Calu3 (cell line): ENCODE measurements around the gene TCF3. TPM values are rescaled to one million over a fixed set of nuclear protein-coding genes. Genes with fewer than 3 reads are reported as not detected.

Source experiments
- BruUV-seq: library from RNA; stranded (reverse); fragments of 400-500 nt; replicated peaks from 2 replicates; lab custom pipeline; 2021; lab: Mats Ljungman, UMichigan
- CTCF ChIA-PET: fragments of 300-600 bp; sonication (Branson Sonifier 250); formaldehyde crosslinking; loops from one replicate; lab custom pipeline; 2022; ENCODE audit warnings: antibody characterized with exemption; lab: Charles Lee
- DNase-seq: peaks from one replicate; pipeline ENCODE4 v3.0.0; 2022
- H3K27ac Mint-ChIP-seq: one replicate; pipeline ENCODE4 v1.8.0; 2022; ENCODE audit warnings: mixed read lengths; ENCODE audit not compliant: unreplicated experiment
- H3K27me3 Mint-ChIP-seq: one replicate; pipeline ENCODE4 v1.8.0; 2022; ENCODE audit warnings: mixed read lengths; ENCODE audit not compliant: unreplicated experiment
- H3K36me3 Mint-ChIP-seq: one replicate; pipeline ENCODE4 v1.8.0; 2022; ENCODE audit warnings: mild to moderate bottlenecking, moderate library complexity, mixed read lengths; ENCODE audit not compliant: insufficient read depth, unreplicated experiment
- H3K4me1 Mint-ChIP-seq: one replicate; pipeline ENCODE4 v1.8.0; 2022; ENCODE audit warnings: mild to moderate bottlenecking, low read depth, mixed read lengths; ENCODE audit not compliant: unreplicated experiment
- H3K4me3 Mint-ChIP-seq: one replicate; pipeline ENCODE4 v1.8.0; 2022; ENCODE audit warnings: mild to moderate bottlenecking, low read depth, moderate library complexity, mixed read lengths; ENCODE audit not compliant: unreplicated experiment
- H3K9me3 Mint-ChIP-seq: one replicate; pipeline ENCODE4 v1.8.0; 2022; ENCODE audit warnings: low read depth, mixed read lengths; ENCODE audit not compliant: unreplicated experiment
- intact Hi-C: fragments of 100-400 bp; cut with micrococcal nuclease; formaldehyde crosslinking; loops from one replicate; pipeline ENCODE4 v1.10.0; 2022; ENCODE audit not compliant: unreplicated experiment
- total RNA-seq: library from RNA; stranded (reverse); gene quantifications from 2 replicates; pipeline ENCODE4 v1.2.3, GENCODE V29; 2022
- TF ChIP-seq, protein P1 (sequence below): fragments of 200-600 bp; IDR thresholded peaks from one replicate; pipeline ENCODE4 v1.8.0; 2022; ENCODE audit warnings: antibody characterized with exemption; ENCODE audit not compliant: unreplicated experiment

TCF3 gene
- total RNA-seq, 1 experiment from 2014 or later: 102 TPM

DNA sequence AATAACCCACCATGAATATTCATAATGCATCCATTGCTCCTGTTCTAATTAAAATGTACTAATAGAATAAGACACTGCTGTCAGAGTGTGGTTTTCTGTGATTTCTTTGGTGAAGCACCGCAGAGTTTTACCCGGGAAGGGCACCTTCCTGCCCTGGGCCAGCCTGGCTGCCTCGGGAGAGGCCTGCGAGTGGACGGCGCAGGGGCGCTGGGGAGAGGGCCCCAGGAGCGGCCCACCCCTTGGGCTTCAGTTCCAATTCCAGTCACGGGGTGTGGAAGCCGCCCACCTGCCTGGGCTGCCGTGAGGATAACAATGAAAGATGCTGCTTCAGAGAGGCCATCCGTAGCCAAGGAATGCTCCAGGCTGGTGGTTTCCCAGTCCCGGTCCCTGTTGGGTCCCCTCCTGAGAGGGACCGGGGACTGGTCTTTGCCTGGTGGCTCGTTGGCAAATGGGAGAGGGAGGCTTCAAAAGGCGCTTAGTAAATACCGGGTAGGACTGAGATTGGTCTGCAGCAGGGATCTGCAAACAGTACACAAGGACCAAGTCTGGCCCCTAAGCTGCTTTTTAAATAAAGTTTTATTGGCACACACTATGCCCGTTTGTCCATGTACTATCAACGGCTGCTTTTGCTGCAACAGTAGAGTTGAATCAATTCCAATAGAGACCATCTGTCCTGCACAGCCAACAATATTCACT lies 18.0 kb downstream of the TCF3 start:
- Mint-ChIP-seq H3K4me3 (no peak overlapping the region), H3K36me3 (peaks cover 48% of the 10 kb centered on the region), H3K9me3 (no peaks in the 10 kb centered on the region), H3K27ac (no peak overlapping the region), H3K4me1 (no peaks in the 10 kb centered on the region), H3K27me3 (no peaks in the 10 kb centered on the region)
- DNase-seq: no peak
- CTCF ChIA-PET: no interaction called here
- TF ChIP-seq, protein P1, sequence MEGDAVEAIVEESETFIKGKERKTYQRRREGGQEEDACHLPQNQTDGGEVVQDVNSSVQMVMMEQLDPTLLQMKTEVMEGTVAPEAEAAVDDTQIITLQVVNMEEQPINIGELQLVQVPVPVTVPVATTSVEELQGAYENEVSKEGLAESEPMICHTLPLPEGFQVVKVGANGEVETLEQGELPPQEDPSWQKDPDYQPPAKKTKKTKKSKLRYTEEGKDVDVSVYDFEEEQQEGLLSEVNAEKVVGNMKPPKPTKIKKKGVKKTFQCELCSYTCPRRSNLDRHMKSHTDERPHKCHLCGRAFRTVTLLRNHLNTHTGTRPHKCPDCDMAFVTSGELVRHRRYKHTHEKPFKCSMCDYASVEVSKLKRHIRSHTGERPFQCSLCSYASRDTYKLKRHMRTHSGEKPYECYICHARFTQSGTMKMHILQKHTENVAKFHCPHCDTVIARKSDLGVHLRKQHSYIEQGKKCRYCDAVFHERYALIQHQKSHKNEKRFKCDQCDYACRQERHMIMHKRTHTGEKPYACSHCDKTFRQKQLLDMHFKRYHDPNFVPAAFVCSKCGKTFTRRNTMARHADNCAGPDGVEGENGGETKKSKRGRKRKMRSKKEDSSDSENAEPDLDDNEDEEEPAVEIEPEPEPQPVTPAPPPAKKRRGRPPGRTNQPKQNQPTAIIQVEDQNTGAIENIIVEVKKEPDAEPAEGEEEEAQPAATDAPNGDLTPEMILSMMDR: no peak
- intact Hi-C loops: no loop called here
- BruUV-seq: no TSS peak

DNA sequence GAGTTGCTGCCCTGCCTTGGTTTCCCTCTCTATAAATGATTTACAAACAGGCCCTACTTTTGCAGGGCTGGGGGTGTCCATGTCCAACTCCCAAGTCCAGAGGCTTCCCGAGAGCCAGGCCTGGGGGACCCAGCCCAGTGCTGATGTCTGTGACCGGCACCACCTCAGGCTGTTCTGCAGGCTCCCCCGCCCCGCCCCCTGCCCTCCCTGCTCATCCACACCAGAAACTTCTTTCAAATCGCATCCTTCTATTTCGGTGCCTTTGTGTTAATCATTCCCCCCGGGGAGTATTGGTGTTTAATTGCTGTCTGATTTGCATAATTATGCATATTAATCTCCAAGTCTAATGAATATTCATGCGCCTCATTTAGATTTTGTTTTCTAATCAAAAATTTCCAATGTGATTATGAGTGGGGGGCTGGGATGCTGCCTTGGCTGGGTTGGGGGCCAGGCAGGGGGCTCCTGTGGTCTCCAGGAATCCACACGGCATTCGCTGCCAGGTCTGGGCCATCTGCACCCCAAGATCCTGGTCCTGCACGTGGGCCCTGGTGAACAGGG lies 19.1 kb downstream of the TCF3 start:
- Mint-ChIP-seq H3K27me3 (no peaks in the 10 kb centered on the region), H3K4me1 (no peaks in the 10 kb centered on the region), H3K27ac (no peak overlapping the region), H3K9me3 (no peaks in the 10 kb centered on the region), H3K36me3 (peaks cover 40% of the 10 kb centered on the region), H3K4me3 (no peak overlapping the region)
- no TSS peak for BruUV-seq
- no peak for DNase-seq
- TF ChIP-seq, protein P1: no peak
- CTCF ChIA-PET: no interaction called here
- intact Hi-C loops: no loop called here

DNA sequence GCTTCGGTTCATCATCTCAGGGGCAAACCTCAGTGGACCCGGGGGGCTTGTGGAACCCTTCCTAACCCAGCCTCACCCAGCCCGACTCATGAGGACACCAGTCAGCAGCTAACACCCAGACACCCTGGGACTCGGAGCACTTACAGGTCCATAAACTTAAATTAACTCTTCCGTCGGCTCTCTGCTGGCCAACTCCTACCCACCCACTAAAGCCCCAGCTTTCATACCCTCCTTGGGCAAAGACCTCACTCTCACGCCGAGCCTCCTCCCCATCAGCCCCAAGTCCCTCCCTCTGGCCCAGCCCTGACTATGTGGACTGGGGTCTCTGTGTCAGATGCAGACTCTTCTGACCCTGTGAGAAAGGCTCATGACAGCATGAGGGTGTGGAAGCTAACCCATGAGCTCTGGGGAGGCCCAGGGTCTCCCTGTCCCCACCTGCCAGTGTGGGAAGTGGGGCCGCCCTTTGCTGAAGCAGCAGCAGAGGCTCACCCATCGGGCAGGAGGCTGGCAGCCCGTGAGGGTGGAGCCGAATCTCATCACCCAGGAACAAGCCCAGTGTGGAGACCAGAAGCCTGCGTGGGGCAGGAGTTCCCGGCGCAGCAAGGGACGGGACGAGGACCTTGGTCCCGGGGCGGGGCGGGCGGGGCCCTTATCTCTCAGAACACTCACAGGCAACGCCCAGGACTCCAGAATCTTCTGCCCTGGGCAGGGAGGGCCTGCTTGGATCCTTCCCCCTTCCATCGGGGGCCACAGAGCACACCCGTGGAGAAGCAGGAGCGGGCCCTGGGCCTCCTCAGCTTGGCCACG lies 19.8 kb downstream of the TCF3 start:
- Mint-ChIP-seq H3K27ac (no peak overlapping the region), H3K4me3 (no peak overlapping the region), H3K4me1 (no peaks in the 10 kb centered on the region), H3K9me3 (no peaks in the 10 kb centered on the region), H3K36me3 (peaks cover 35% of the 10 kb centered on the region), H3K27me3 (no peaks in the 10 kb centered on the region)
- CTCF ChIA-PET: no interaction called here
- TF ChIP-seq, protein P1: no peak
- DNase-seq: no peak
- intact Hi-C loops: no loop called here
- no TSS peak for BruUV-seq

DNA sequence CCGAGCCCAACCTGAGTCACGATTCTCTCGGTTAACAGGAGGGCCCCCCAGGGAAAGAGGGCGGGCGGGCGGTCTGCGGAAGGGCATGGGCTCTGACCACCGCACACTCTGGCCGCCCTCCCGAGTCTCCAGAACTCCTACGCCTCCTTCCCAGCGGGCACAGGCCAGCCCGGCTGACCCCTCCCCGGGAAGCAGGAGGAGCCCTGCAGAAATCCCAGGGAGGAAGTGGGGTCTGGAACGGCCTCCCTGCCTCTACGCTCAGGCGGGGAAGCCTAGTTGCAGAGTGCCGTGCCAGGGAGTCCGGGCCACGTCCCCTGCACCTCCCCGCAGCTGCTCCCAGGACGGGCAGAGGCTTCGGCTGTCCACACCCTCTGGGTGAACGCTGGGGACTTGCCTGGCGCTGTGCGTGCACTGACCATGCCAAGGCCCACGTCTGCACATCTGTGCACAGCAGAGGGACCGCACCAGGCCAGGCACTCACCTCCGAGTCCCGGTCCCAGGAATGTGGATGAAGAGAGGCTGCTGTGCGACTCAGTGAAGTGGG lies 20.8 kb downstream of the TCF3 start:
- CTCF ChIA-PET: interaction anchor here (0.6 kb wide), 1 partner anchor 10 kb away, joined by 4 read pairs; no protein-coding TSS in a partner anchor
- no peak for DNase-seq
- BruUV-seq: no TSS peak
- Mint-ChIP-seq H3K4me1 (no peaks in the 10 kb centered on the region), H3K9me3 (no peaks in the 10 kb centered on the region), H3K36me3 (peaks cover 24% of the 10 kb centered on the region), H3K4me3 (no peak overlapping the region), H3K27ac (no peak overlapping the region), H3K27me3 (no peaks in the 10 kb centered on the region)
- TF ChIP-seq, protein P1: no peak
- intact Hi-C loops: no loop called here
